GM19351 (cell line): ENCODE data around the gene TOB1.
A peak's percentile ranks its signal among the peaks of the same experiment; 100 is the strongest.
"Not testable (repeated sequence)": the region's sequence is repeated elsewhere in the genome, so short reads cannot be mapped to it uniquely, and the experiment has no call there.

Experiments
- ATAC-seq: cut with Tn5 transposase; IDR thresholded peaks from one replicate; pipeline ENCODE4 v1.9.1; 2021; ENCODE audit warnings: mild to moderate bottlenecking, moderate library complexity; ENCODE audit not compliant: unreplicated experiment

TOB1 gene

DNA sequence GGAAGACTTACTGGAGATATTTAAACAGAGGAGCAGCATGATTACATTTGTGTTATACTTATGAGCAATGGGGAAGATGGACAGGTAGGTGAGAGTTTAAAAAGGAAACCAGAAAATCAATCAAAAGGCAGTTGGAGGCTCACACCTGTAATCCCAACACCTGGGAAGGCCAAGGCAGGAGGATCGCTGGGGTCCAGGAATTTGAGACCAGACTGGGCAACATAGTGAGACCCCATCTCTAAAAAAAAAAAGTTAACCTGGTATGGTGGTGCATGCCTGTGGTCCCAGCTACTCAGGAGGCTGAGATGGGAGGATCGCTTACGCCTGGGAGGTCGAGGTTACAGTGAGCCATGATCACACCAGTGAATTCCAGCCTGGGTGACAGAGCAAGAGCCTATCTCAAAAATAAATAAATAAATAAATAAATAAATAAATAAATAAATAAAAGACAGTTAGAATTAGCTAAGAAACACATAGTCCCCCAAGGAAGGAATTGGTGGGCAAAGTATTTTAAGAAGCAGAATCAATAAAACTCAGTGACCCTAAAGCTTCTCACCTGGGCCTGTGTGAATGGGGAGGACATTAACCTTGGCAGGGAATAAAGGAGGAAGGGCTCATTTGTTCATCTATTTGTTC is 32.3 kb upstream of the TOB1 start:
- ATAC-seq = no peak

DNA sequence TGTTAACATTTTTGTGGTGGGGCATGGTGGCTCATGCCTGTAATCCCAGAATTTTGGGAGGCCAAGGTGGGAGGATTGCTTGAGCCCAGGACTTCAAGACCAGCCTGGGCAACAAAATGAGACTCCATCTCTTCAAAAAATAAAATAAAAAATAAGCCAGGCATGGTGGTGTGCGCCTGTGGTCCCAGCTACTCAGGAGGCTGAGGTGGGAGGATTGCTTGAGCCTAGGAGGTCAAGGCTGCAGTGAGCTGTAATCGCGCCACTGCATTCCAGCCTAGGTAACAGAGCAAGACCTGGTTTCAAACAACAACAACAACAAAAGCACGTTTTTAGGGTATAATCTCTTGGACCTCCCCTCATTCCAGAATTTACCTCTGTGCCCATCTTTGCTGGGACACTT is 28.4 kb upstream of the TOB1 start:
- ATAC-seq = not testable (repeated sequence)

DNA sequence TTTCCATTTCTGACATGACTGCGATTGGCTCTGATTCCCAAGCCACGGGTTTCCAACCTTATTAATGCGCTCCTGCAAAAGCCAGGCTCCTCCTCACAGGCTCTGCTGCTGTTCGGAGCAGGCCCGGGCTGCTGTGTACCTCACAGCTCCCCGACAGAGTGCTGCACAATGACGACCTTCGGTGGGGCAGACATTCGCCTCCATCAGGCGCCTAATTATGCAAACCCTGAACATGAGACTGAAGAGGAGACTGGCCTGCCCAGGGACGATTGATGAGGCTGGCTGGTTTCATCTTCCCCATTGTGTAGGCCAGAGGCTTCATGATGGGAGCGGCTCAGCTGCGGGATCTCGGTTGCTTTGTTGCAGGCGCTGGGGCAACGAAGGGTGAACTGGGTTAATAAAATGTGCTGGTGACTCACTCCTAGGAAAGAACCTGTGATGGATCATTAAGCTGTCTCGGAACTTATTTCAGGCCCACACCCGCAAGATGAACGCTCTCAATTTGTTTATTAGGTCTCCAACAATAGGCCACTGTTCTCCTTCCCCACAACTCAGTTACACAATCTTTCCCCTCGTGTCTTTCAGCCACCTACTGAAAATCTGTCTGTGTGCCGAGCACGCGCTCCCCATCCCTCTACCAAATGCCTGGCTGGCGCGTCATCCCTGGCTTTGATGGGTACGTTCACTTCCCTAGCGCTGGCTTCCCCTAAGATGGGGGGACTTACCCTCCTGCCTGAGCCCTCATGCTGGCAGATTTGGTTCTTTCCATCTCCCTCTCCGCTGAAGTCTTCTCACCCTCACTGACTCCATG is 27.2 kb upstream of the TOB1 start:
- no peak for ATAC-seq

DNA sequence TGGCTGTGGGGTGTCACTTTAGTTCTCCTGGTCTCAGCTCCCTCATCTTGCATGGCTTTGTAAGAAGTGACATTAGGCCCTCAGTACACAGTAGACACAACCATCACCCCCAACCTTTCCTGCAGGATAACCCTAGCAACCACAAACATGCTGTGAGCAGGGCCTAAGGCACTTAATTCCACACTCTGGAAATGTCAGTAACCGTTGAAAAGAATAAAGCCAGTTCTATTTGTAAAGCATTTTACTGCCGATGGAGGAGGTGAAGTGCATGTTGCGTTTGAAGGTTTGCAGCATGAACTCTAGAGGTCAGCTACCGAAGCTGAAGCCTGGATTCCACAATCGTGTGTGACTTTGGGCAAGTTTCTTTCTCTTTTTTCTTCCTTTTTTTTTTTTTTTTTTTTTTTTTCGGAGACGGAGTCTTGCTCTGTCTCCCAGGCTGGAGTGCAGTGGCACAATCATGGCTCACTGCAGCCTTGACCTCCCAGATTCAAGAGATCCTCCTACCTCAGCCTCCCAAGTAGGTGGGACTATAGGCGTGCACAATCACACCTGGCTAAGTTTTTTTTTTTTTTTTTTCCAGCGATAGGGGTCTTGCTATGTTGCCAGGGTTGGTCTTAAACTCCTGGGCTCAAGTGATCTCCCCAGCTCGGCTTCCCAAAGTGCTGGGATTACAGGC is 26.1 kb upstream of the TOB1 start:
- ATAC-seq = no peak

DNA sequence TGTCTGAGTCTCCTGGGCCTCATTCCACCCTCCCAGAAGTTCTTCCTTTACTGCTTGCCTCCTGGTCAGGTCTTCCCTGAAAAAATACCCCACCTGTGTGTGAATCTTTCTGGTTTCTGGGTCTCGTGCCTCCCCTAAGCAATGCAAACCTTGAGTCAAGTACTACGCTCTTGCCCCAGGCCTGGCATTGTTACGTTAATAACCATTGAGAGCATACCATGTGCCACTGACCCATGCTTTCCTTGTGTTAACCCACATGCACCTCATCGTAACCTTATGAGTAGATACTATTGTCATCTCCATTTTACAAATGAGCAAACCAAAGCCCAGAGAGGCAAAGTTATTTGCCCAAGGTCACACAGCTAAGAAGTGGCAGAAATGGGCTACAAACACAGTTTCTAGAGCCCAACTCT is 25.4 kb upstream of the TOB1 start:
- ATAC-seq = no peak

DNA sequence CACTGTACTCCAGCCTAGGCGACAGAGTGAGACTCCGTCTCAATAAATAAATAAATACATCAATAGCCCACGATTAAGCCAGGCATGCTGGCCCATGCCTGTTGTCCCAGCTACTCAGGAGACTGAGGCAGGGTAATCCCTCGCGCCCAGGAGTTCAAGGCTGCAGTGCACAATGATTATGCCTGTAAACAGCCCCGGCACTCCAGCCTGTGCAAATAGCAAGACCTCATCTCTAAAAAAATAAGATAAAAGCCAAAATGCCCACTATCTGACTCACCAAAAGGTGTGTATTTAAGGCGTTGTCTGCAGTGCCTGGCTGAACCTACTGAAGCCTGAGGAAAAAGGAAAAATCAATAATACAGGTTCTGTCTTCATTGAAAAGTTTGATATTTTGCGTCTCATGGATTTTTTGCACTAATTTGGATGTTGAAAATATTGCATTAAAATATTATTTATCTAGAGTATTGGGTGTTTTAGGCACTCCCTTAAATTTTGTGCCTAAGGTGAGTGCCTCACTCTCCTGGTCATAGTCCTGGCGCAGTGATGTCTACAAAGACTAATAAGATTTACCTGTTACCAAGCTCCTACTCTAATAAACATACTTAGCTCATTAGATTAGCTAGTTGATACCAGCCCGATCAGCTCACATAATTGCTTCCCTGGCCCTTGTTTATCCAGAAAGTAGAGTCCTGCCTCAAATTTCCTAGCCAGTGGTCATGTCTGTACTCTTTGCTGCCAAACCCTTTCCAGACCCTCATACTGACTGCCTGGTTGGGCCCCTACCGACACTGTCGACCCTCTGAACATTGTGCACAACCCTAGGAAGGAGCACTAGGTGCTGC is 24.7 kb upstream of the TOB1 start:
- ATAC-seq = no peak

DNA sequence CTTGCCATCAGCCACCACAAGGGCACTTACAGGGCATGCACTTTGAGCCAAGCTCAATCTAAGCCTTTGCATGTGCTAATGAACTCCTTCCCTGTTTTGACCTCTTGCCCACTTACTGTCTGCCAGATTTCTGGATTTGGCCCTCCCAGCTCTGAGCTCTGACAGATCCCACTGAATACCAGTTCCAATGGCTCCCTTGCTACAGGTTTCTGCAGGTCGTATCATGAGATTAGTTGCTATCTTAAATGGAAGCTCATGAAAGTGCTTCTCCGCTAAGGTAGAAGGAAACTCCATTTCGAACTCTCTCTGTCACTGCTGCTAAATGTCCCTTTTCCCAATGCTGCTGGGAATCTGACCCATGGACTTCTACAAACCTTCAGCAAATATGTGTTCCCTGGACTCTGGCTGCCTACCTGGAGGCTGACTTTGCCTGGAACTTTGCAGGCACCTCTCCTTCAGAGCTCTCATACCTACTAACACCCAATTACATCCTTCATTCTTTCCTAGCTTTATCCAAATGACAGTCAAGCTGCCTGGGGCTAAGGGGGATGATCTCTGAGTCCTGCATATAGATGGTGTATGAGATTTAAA is 23.5 kb upstream of the TOB1 start:
- ATAC-seq = no peak

DNA sequence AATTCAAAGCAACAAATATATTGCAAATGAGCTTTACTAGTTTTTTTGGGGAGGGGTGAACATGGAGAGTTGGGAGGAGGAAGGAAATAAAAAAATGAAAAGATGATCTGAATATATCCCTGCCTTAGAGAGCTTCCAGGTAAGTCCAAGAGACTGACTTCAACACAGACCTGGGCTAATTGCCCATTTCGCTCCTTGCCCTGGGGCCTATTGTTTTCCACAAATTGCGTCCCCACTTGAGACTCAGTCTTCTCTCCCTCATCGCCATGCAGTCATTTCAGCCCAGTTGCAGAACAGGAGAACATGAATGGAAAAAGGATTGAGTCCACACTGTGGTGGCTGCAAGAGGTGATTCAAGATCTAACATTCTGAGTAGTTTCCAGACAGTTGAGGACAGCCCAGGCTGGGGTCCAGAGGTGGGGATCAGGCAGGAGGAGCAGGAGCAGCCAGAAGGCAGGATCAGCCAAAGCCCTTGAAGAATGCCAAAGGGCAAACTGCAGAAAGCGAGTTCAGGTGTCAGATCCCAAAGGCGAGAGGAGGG is 21.6 kb upstream of the TOB1 start:
- no peak for ATAC-seq

DNA sequence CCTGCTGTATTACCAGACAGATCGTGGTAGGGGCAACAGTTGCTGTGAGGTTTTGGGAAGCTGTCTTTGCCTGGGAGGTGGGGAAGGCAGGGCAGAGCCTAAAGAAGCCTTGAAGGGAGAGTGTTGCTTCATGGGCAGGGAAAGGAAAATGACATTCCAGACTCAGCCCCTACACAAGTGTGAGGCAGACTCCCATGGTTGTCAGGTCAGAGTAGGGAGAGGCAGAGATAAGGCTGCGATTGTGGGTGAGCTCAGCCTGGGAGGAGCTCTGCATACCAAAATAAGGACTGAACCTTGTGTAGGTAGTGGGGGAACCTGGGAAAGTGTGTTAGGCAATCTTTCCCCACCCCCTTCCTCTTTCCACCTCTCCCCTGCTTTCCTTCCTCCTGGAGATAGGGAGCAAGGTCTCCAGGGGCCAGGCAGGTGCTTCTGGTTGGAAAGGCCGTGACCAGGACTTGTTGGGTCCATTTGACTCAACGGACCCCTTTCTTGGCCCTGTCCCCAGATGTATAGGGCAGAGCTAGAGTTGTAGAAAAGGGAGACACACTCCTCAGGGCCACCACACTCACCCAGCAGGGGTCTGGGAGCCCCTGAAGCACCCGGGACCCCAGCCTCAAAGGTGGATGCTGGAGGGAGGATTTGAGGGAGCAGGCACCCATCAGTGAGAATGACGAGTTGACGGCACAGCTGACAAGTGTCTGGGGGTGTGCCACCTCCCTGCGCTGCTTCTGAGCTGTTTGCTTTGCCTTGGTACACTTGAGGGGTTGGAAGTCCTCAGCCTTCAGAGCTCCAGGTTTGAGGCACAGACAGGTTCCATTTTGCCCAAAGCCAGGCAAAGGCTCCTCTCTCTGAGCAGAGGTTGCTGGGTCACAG is 18.5 kb upstream of the TOB1 start:
- no peak for ATAC-seq

DNA sequence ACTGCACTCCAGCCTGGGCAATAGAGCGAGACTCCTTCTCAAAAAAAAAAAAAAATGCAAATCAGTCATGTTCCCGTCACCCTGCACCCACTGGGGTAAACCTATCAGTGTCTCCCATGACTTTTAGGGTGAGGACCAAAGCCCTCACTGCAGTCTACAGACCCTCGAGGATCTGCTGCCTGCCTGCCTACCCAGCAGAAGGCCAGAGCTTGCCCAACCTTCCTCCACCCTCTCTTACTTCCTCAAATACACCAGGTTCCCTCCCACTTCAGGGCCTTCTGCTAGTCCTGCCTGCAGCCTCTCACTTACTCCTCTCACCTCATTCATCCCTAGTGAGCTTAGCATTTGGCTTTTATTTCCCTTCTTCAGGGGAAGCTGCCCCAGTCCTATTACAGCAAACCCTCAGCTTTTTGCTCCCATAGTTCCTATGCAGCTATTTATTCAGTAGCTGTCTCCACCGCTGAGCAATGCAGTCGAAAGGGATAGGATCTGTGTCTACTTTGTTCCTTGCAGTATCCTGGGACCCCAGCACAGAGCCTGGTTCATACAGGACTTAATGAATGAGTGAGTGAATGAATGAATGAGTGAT is 17.8 kb upstream of the TOB1 start:
- peak; percentile 56 for ATAC-seq

DNA sequence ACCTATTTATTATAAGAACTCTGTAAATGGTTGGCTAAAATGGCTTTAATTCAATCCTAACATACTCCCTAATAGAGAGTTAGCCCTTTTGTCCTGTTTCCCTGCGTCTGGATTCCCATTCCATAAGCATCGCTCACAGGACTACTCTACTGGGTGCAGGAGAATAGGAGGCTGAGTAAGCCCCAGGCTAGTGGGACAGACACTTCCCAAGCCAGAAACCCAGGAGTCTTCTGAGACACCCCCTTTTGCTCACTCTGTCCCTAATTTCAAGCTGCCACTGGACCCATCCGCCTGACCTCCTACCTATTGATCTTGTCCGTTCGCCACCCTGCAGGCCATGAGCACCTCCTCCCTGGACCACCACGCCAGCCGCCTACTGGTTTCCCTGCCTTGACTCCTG is 16.7 kb upstream of the TOB1 start:
- ATAC-seq = no peak

DNA sequence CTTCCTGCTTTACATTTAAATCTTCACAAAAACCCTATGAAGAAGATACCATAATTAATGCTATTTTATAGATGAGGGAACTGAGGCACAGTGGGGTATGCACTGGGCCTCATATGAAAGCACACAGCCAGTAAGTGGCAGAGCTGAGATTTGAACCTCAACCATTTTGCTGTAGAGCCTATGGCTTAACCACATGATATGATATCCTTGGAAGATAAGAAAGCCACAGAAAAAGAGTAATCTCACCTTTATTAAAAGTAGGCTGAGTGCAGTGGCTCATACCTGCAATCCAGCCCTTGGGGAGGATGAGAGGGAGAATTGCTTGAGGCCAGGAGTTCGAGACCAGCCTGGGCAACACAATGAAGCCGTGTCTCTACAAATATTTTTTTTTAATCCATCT is 15.0 kb upstream of the TOB1 start:
- no peak for ATAC-seq

DNA sequence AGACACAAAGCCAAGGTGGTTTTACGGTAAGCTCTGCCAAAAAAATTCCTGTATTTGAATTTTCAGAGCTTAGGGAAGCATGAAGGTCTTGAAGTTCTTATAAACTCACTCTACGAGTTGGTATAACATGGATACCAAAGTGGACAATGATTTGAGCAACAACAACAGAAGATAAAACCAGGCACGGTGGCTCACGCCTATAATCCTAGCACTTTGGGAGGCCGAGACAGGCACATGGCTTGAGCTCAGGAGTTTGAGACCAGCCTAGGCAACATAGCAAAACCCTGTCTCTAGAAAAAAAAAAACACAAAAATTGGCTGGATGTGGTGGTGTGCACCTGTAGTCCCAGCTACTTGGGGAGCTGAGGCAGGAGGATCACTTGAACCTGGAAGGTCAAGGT is 12.9 kb upstream of the TOB1 start:
- ATAC-seq = no peak

DNA sequence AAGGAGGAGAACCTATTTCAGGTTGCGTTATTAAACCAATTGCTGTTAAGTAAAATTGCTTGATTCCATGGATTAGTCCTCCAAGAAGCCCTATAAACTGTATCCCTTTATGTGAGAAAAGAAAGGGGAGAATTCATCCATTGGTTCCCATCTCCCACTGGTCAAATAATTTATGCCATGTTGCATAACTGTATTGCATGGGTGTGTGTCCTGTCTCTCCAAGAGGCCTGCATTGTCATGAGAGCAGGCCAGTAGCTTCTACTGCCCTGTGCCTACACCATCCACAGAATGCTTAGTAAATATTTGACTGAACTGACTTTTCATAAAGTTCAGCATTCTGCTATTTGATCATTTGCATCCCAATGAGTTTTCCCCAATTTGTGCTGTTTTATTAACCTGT is 11.7 kb upstream of the TOB1 start:
- ATAC-seq = no peak

DNA sequence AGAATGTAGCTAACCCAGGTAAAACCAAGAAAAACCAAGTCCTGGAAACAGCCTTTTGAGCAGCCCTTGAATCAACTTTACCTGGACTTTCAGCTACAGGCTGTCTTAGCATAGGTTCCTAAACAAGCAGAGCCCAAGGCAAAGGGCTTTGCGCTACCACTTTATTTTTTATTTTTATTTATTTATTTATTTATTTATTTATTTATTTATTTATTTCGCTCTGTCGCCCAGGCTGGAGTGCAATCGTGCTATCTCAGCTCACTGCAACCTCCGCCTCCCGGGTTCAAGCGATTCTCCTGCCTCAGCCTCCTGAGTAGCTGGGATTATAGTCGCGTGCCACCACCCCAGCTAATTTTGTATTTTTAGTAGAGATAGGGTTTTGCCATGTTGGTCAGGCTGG is 10.9 kb upstream of the TOB1 start:
- ATAC-seq = not testable (repeated sequence)

DNA sequence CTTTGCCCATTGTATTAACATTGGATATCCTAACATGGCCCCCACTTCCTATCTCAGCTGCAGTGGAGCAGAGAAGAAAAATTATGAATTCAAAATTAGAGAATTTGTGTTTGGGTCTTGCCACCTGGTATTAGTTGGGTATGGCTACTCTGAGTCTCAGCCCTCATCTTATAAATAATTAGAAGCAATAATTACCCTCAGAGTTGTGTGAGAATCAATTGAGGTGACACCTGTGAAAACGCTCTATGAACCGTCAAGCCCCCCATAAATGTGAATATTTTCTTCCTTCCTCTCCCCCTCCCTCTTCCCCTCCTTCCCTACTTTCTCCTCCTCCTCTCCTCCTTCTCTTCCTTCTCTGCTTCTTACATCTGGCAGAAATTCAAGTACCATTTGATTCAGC is 8.9 kb upstream of the TOB1 start:
- ATAC-seq = no peak

DNA sequence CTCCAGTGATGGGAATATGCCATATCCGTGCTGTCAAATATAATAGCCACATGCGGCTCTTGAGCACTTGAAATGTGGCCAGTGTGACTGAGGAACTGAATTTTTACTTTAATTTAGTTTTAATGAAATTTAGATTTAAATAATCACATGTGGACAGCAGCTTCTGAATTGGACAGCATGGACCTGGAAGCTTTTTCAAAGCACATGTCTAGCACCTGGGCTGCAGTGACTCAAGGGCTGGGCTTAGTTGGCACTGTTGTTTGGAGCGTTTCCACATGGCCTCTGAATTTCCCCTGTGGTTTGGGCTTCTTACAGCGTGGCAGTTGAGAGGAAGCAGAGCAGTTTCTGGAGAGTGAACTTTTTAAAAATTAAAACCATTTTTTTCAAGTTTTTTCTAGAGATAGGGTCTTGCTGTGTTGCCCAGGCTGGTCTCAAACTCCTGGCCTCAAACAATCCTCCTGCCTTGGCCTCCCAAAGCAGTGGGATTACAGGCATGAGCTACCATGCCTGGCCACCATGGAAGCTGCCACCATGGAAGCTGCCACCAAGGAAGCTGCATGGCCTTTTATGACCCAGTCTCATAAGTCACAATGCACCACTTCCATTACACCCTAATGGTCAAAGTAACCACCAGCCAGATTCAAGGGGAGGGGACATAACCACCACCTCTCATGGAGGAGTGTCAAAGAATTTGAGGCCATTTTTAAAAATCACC is 6.7 kb upstream of the TOB1 start:
- no peak for ATAC-seq

DNA sequence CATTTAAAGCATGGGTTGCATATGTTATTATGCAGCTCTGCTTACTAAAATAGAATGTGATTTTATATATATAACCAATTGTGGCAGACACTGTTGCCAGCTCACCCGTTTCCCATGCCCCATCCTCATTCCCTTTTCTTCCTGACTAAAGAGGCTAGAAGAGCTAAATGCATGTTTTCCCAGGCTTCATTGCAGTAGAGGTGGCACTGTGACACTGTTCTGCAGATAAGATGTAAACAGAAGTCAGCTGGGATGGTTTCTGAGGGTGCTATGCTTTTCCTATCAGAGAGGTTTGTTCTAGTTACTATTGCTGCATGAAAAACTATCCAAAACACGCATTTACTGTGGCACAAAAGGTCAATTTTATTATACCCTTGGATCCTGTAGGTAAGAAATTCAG is 5.7 kb upstream of the TOB1 start:
- no peak for ATAC-seq

DNA sequence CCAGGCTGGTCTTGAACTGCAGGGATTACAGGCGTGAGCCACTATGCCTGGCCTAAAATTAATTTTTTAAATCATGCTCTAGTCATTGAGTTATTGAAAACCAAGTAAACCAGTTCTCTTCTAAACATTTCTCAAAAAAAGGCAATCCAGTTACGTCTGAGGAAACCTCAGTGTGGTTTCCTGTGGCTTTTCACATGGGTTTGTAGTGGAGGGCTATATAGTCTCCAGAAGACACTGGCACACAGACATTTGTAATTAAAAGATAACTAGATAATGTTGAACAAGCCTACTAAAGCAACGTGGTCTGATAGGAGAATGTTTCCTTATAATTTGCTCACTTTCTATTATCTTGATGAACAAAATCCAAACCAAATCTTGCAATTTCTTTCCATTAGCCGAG is 5.2 kb upstream of the TOB1 start:
- ATAC-seq = no peak
